ENCODE data around the gene CENPC. TPM values are rescaled to one million over a fixed set of nuclear protein-coding genes. Genes with fewer than 3 reads are reported as not detected.

CENPC gene
- total and polyA plus RNA-seq, 2 of the 4 experiments (the other 2 are of a cell fraction) = 4.2 to 6.6 TPM

- peaks cover 0 to 3% of the 10 kb centered on the region in 2 experiments; a peak in 1 of 4 replicates for H3K79me1 ChIP-seq (ENCODE audit: low read depth in 1 of 2, low read length in 2 of 2)
- DNase-seq = no peak
- H2AK5ac ChIP-seq (ENCODE audit: low read depth, low read length) = no peak overlapping the region
- no CpG with 5 or more reads among the region's 2 CpGs for WGBS, 2 experiments (ENCODE audit: extremely low coverage in 2 of 2, insufficient read length in 1 of 2)
- dilution Hi-C loops (cut with HindIII; ENCODE audit: low sequenced_read_pairs, unreplicated experiment) (no loop called here), intact Hi-C loops (cut with micrococcal nuclease) (no loop called here), in situ Hi-C loops (cut with MboI; ENCODE audit: low sequenced_read_pairs) (no loop called here)
- TF ChIP-seq CTCF (conservative IDR thresholded peaks at IDR 0.05; ENCODE audit: low read depth, low read length) = no peak
- TF ChIP-seq RAD21 (IDR thresholded peaks at IDR 0.05; ENCODE audit: low read length) = no peak
- TF ChIP-seq SMC3 (IDR thresholded peaks at IDR 0.05; ENCODE audit: low read depth, low read length) = no peak
- TF ChIP-seq CEBPB (IDR thresholded peaks at IDR 0.05; ENCODE audit: low read depth, low read length) = no peak
- TF ChIP-seq CHD1 (IDR thresholded peaks at IDR 0.05; ENCODE audit: low read depth, low read length) = no peak
- TF ChIP-seq POLR2A (IDR thresholded peaks at IDR 0.05; ENCODE audit: low read depth, low read length) = no peak
- no peak for TF ChIP-seq NFE2L2 (IDR thresholded peaks at IDR 0.05; ENCODE audit: low read depth, low read length)
- no peak for TF ChIP-seq MXI1 (IDR thresholded peaks at IDR 0.05; ENCODE audit: borderline replicate concordance, low read depth, low read length)
- no peak for TF ChIP-seq MAZ (IDR thresholded peaks at IDR 0.05; ENCODE audit: borderline replicate concordance, low read depth, low read length)
- no peak for TF ChIP-seq ELK1 (IDR thresholded peaks at IDR 0.05; ENCODE audit: borderline replicate concordance, low read depth, low read length)
- no peak for TF ChIP-seq MAFK (IDR thresholded peaks at IDR 0.05; ENCODE audit: low read depth, low read length)
- no peak for TF ChIP-seq BHLHE40 (IDR thresholded peaks at IDR 0.05; ENCODE audit: low read depth, low read length)
- TF ChIP-seq RFX5 (IDR thresholded peaks at IDR 0.05; ENCODE audit: low read depth, low read length) = no peak
- TF ChIP-seq USF2 (IDR thresholded peaks at IDR 0.05; ENCODE audit: low read depth, low read length) = no peak
- no peak for TF ChIP-seq RCOR1 (IDR thresholded peaks at IDR 0.05; ENCODE audit: insufficient replicate concordance, low read length)
- no peak for TF ChIP-seq FOS (IDR thresholded peaks at IDR 0.05; ENCODE audit: low read depth, low read length)
- ATAC-seq (ENCODE audit: low read depth) = no peak
- H2BK120ac ChIP-seq (ENCODE audit: low read depth, low read length) = no peak overlapping the region
- no peak overlapping the region for H3K56ac ChIP-seq (ENCODE audit: extremely low read depth, insufficient read depth, low read length)
- no peak overlapping the region for H3K18ac ChIP-seq (ENCODE audit: low read depth, low read length)
- H3K14ac ChIP-seq (replicated peaks; ENCODE audit: low read depth, low read length) = no peak overlapping the region
- no peaks in the 10 kb centered on the region for H3K9me3 ChIP-seq (ENCODE audit: control insufficient read depth, insufficient read depth, low read length)
- H3K4me1 ChIP-seq (ENCODE audit: control insufficient read depth, insufficient read depth, low read length) = peaks cover 2% of the 10 kb centered on the region
- H3K27ac ChIP-seq (ENCODE audit: insufficient read depth, low read length) = no peak overlapping the region
- peaks cover 3% of the 10 kb centered on the region; the same call in 1 of the 2 replicates for H3K9me1 ChIP-seq (ENCODE audit: insufficient read depth, low read length)
- no peak overlapping the region for H2AK9ac ChIP-seq (replicated peaks; ENCODE audit: low read depth, low read length, poor library complexity)
- no peak overlapping the region for H4K5ac ChIP-seq (ENCODE audit: low read depth, low read length)
- no peaks in the 10 kb centered on the region for H3K36me3 ChIP-seq (ENCODE audit: control insufficient read depth, insufficient read depth, low read length)
- H2BK5ac ChIP-seq (ENCODE audit: low read depth, low read length, poor library complexity, severe bottlenecking) = no peak overlapping the region
- H4K91ac ChIP-seq (ENCODE audit: insufficient read depth, low read depth, low read length) = no peak overlapping the region
- H3K4me3 ChIP-seq (ENCODE audit: insufficient read depth, low read depth, low read length) = no peak overlapping the region
- H3K9ac ChIP-seq (ENCODE audit: low read depth, low read length) = no peak overlapping the region
- H3K4ac ChIP-seq (ENCODE audit: low read depth, low read length) = no peak overlapping the region
- BruUV-seq (replicated peaks) = no TSS peak
- no peak overlapping the region for H3K4me2 ChIP-seq (ENCODE audit: low read depth, low read length)
- no peaks in the 10 kb centered on the region for H4K20me1 ChIP-seq (ENCODE audit: insufficient read depth, low read length)
- no peak overlapping the region for H3K23ac ChIP-seq (ENCODE audit: low read depth, low read length)
- H4K8ac ChIP-seq (ENCODE audit: low read depth in 2 of 2, low read length in 2 of 2) = no peak overlapping the region
- no peaks in the 10 kb centered on the region for H3K27me3 ChIP-seq (ENCODE audit: control insufficient read depth, insufficient read depth, low read length)
- no peak overlapping the region for H2BK20ac ChIP-seq (ENCODE audit: low read depth, low read length)
- H2BK15ac ChIP-seq (ENCODE audit: low read depth, low read length) = no peak overlapping the region
- ChIA-PET POLR2A (ENCODE audit: unreplicated experiment) (no interaction called here), CTCF (no interaction called here)
- no peak overlapping the region for H2AFZ ChIP-seq (replicated peaks; ENCODE audit: low read length, poor library complexity)
Measured at GRCh38 chr4:67460574-67460973, 84.7 kb downstream of the CENPC start.
